ENCODE measurements around the gene WDR7. TPM values are rescaled to one million over a fixed set of nuclear protein-coding genes. Genes with fewer than 3 reads are reported as not detected.
A peak's percentile ranks its signal among the peaks of the same experiment; 100 is the strongest.

WDR7 gene
- total and polyA plus RNA-seq, 2 experiments from 2014 or later: 9.8 to 15.0 TPM

DNA sequence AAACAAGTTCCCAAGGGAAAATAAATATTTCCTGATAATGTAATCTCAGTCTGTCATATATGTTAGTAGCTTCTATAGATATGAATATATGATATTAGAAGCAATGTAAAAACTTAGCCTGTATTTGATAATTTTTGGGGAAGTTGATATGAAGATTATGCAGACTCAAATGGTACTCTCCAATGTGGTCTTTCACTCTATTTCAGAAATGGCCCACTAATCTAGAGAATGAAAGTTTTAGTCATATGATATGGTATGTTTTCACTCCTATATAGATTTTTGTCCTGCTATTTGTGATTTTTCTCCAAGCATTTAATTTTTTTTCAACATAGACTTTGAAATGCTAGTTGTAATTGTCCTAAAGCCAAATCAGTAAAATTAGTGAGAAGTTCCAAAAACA lies 259.1 kb downstream of the WDR7 start:
- H3K36me3 ChIP-seq: no peaks in the 10 kb centered on the region
- no peak overlapping the region for H3K27ac ChIP-seq
- TF ChIP-seq, protein P1, sequence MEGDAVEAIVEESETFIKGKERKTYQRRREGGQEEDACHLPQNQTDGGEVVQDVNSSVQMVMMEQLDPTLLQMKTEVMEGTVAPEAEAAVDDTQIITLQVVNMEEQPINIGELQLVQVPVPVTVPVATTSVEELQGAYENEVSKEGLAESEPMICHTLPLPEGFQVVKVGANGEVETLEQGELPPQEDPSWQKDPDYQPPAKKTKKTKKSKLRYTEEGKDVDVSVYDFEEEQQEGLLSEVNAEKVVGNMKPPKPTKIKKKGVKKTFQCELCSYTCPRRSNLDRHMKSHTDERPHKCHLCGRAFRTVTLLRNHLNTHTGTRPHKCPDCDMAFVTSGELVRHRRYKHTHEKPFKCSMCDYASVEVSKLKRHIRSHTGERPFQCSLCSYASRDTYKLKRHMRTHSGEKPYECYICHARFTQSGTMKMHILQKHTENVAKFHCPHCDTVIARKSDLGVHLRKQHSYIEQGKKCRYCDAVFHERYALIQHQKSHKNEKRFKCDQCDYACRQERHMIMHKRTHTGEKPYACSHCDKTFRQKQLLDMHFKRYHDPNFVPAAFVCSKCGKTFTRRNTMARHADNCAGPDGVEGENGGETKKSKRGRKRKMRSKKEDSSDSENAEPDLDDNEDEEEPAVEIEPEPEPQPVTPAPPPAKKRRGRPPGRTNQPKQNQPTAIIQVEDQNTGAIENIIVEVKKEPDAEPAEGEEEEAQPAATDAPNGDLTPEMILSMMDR (IDR thresholded peaks at IDR 0.05; ENCODE audit: low read depth, low read length): no peak
- DNase-seq (ENCODE audit: low read depth in 1 of 2, low spot score in 1 of 2): no peak
- no peak overlapping the region for H3K4me3 ChIP-seq
- H3K27me3 ChIP-seq: no peaks in the 10 kb centered on the region
- H3K9me3 ChIP-seq (ENCODE audit: low read depth): no peaks in the 10 kb centered on the region
- peaks cover 2% of the 10 kb centered on the region for H3K4me1 ChIP-seq (ENCODE audit: low read depth)

DNA sequence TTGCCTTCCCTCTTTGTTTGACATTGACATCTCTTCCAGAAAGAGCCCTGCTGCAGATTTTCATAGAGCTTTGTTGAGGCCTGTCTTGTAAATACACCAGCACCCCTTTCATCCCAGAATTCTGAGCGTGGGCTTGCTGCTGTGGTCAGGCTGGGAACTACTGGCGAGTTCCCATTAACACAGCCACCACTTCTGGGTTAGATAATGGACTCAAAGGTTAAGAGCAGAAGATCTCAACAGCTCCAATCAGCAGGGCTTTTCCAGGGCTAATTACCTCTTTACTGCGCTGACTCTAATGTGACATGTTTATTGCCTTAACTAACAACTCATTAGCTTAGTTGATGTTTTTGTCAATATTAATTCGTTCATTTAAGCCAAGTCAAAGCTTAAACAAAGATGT lies 259.8 kb downstream of the WDR7 start:
- H3K36me3 ChIP-seq: no peaks in the 10 kb centered on the region
- H3K4me3 ChIP-seq: no peak overlapping the region
- H3K9me3 ChIP-seq (ENCODE audit: low read depth): no peaks in the 10 kb centered on the region
- no peak for DNase-seq (ENCODE audit: low read depth in 1 of 2, low spot score in 1 of 2)
- H3K27ac ChIP-seq: no peak overlapping the region
- H3K27me3 ChIP-seq: no peaks in the 10 kb centered on the region
- peaks cover 2% of the 10 kb centered on the region for H3K4me1 ChIP-seq (ENCODE audit: low read depth)
- TF ChIP-seq, protein P1 (IDR thresholded peaks at IDR 0.05; ENCODE audit: low read depth, low read length): no peak

DNA sequence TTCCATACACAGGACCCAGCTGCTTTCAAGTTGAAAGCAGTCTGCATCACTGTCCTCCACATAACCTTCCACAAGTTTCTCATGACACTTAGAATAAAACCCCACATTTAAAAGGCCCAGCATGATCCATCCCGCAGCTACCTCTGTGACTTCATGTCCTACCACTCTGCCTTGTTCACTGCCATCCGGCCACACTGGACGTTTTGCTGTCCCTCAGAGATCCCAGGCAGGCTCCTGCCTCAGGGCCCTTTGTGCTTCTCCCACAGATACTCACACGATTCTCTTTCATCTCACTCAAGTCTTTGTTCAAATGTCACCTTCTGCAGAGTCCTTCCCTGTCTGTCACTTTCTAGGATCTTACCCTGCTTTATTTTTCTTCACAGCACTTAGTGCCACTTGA lies 262.8 kb downstream of the WDR7 start:
- DNase-seq (ENCODE audit: low read depth in 1 of 2, low spot score in 1 of 2): no peak
- Histone ChIP-seq H3K27ac (peak overlapping the region; percentile 5), H3K4me3 (no peak overlapping the region), H3K36me3 (no peaks in the 10 kb centered on the region), H3K9me3 (ENCODE audit: low read depth) (no peaks in the 10 kb centered on the region), H3K4me1 (ENCODE audit: low read depth) (peaks cover 2% of the 10 kb centered on the region), H3K27me3 (no peaks in the 10 kb centered on the region)
- TF ChIP-seq, protein P1 (IDR thresholded peaks at IDR 0.05; ENCODE audit: low read depth, low read length): no peak

- H3K4me3 ChIP-seq: no peak overlapping the region
- H3K27ac ChIP-seq: no peak overlapping the region
- H3K9me3 ChIP-seq (ENCODE audit: low read depth): no peaks in the 10 kb centered on the region
- H3K27me3 ChIP-seq: no peaks in the 10 kb centered on the region
- DNase-seq (ENCODE audit: low read depth in 1 of 2, low spot score in 1 of 2): no peak
- no peaks in the 10 kb centered on the region for H3K4me1 ChIP-seq (ENCODE audit: low read depth)
- TF ChIP-seq, protein P1 (IDR thresholded peaks at IDR 0.05; ENCODE audit: low read depth, low read length): no peak
- H3K36me3 ChIP-seq: no peaks in the 10 kb centered on the region
These were observed 268.0 kb downstream of the WDR7 start for GRCh38 chr18:56919190-56919589.

GRCh38 chr18:56921896-56922480 lies 270.8 kb downstream of the WDR7 start:
- no peak overlapping the region for H3K27ac ChIP-seq

More at GRCh38 chr18:56921896-56922480, 270.8 kb downstream of the WDR7 start:
- Histone ChIP-seq H3K27me3 (no peaks in the 10 kb centered on the region), H3K4me1 (ENCODE audit: low read depth) (no peaks in the 10 kb centered on the region), H3K9me3 (ENCODE audit: low read depth) (no peaks in the 10 kb centered on the region), H3K36me3 (no peaks in the 10 kb centered on the region), H3K4me3 (no peak overlapping the region)
- DNase-seq (ENCODE audit: low read depth in 1 of 2, low spot score in 1 of 2): peak in 1 of 2 donors; percentile 17
- TF ChIP-seq, protein P1 (IDR thresholded peaks at IDR 0.05; ENCODE audit: low read depth, low read length): no peak
